Stomach (tissue), 4 donors: ENCODE results near the gene DOCK4.

ENCODE experiments used
- CTCF ChIP-seq, 7 experiments: fragments of 450-650 bp in 4 of 7; fragments of 200-600 bp in 3 of 7; sonication (generic) in 3 of 7; IDR thresholded peaks; one replicate each; pipeline ENCODE4 v1.5.1; 2016 to 2019; ENCODE audit warnings: antibody characterized with exemption in 7 of 7, control low read depth in 2 of 7, mild to moderate bottlenecking in 1 of 7
- POLR2A ChIP-seq, 4 donors: fragments of 450-650 bp; IDR thresholded peaks; one replicate each; pipeline ENCODE4 v1.6.1; 2016; ENCODE audit warnings: antibody characterized with exemption in 4 of 4, control low read depth in 2 of 4, mild to moderate bottlenecking in 1 of 4, moderate library complexity in 1 of 4

- no peak for TF ChIP-seq CTCF (IDR thresholded peaks at IDR 0.05)
- TF ChIP-seq POLR2A (IDR thresholded peaks at IDR 0.05) = no peak
These were observed 313.6 kb downstream of the DOCK4 start for GRCh38 chr7:111892588-111892987.
